Measurements from ENCODE around the gene GPR35.

Gene GPR35

GRCh38 chr2:240622060-240622411, 3.2 kb upstream of the GPR35 start:
- Histone ChIP-seq H3K36me3 (ENCODE audit: control insufficient read depth, low read length) (no peaks in the 10 kb centered on the region), H4K20me1 (ENCODE audit: control insufficient read depth, insufficient read depth, low read depth, low read length) (no peaks in the 10 kb centered on the region), H3K9me3 (ENCODE audit: control insufficient read depth, insufficient read depth, low read length) (no peaks in the 10 kb centered on the region), H3K4me2 (ENCODE audit: low read length) (no peak overlapping the region; the same call in 1 of the 2 replicates), H3K27me3 (ENCODE audit: control insufficient read depth, low read length) (no peaks in the 10 kb centered on the region), H3K79me2 (ENCODE audit: control insufficient read depth, low read length) (no peaks in the 10 kb centered on the region), H3K9me2 (replicated peaks; ENCODE audit: control insufficient read depth, low read length) (no peaks in the 10 kb centered on the region), H3K4me1 (ENCODE audit: control insufficient read depth, low read length) (peaks cover 39% of the 10 kb centered on the region), H3K27ac (ENCODE audit: low read depth, low read length) (no peak overlapping the region), H3F3A (ENCODE audit: control insufficient read depth, insufficient read depth) (no peaks in the 10 kb centered on the region; the same call in 1 of the 2 replicates), H3K4me3 (ENCODE audit: low read length) (no peak overlapping the region)
- TF ChIP-seq CTCF (IDR thresholded peaks at IDR 0.05; ENCODE audit: low read depth, low read length, poor library complexity, severe bottlenecking) (no peak), EZH2phosphoT487 (IDR thresholded peaks at IDR 0.05; ENCODE audit: borderline replicate concordance, low read length) (no peak)

- H3K4me2 ChIP-seq (ENCODE audit: low read length): no peak overlapping the region
These were observed 2.6 kb upstream of the GPR35 start for GRCh38 chr2:240622531-240623235.

GRCh38 chr2:240623531-240624010, 1.7 kb upstream of the GPR35 start:
- H3K4me2 ChIP-seq (ENCODE audit: low read length): no peak overlapping the region
- H3K79me2 ChIP-seq (ENCODE audit: control insufficient read depth, low read length): no peaks in the 10 kb centered on the region
- no peaks in the 10 kb centered on the region for H3K36me3 ChIP-seq (ENCODE audit: control insufficient read depth, low read length)
- no peaks in the 10 kb centered on the region for H4K20me1 ChIP-seq (ENCODE audit: control insufficient read depth, insufficient read depth, low read depth, low read length)
- no peaks in the 10 kb centered on the region for H3K9me2 ChIP-seq (replicated peaks; ENCODE audit: control insufficient read depth, low read length)
- H3K4me1 ChIP-seq (ENCODE audit: control insufficient read depth, low read length): peaks cover 38% of the 10 kb centered on the region
- H3K9me3 ChIP-seq (ENCODE audit: control insufficient read depth, insufficient read depth, low read length): no peaks in the 10 kb centered on the region
- H3K27ac ChIP-seq (ENCODE audit: low read depth, low read length): no peak overlapping the region
- H3K27me3 ChIP-seq (ENCODE audit: control insufficient read depth, low read length): no peaks in the 10 kb centered on the region
- H3K4me3 ChIP-seq (ENCODE audit: low read length): no peak overlapping the region
- no peak for TF ChIP-seq CTCF (IDR thresholded peaks at IDR 0.05; ENCODE audit: low read depth, low read length, poor library complexity, severe bottlenecking)
- no peak for TF ChIP-seq EZH2phosphoT487 (IDR thresholded peaks at IDR 0.05; ENCODE audit: borderline replicate concordance, low read length)
- no peaks in the 10 kb centered on the region for H3F3A ChIP-seq (ENCODE audit: control insufficient read depth, insufficient read depth)

More at GRCh38 chr2:240622531-240623235, 2.6 kb upstream of the GPR35 start:
- Histone ChIP-seq H3K4me1 (ENCODE audit: control insufficient read depth, low read length) (peaks cover 38% of the 10 kb centered on the region), H3F3A (ENCODE audit: control insufficient read depth, insufficient read depth) (no peaks in the 10 kb centered on the region), H3K4me3 (ENCODE audit: low read length) (no peak overlapping the region), H3K36me3 (ENCODE audit: control insufficient read depth, low read length) (no peaks in the 10 kb centered on the region), H3K9me3 (ENCODE audit: control insufficient read depth, insufficient read depth, low read length) (no peaks in the 10 kb centered on the region), H3K79me2 (ENCODE audit: control insufficient read depth, low read length) (no peaks in the 10 kb centered on the region), H4K20me1 (ENCODE audit: control insufficient read depth, insufficient read depth, low read depth, low read length) (no peaks in the 10 kb centered on the region), H3K27me3 (ENCODE audit: control insufficient read depth, low read length) (no peaks in the 10 kb centered on the region), H3K9me2 (replicated peaks; ENCODE audit: control insufficient read depth, low read length) (no peaks in the 10 kb centered on the region), H3K27ac (ENCODE audit: low read depth, low read length) (no peak overlapping the region)
- TF ChIP-seq EZH2phosphoT487 (IDR thresholded peaks at IDR 0.05; ENCODE audit: borderline replicate concordance, low read length) (no peak), CTCF (IDR thresholded peaks at IDR 0.05; ENCODE audit: low read depth, low read length, poor library complexity, severe bottlenecking) (no peak)

All from DOHH2 (cell line).